Gastrocnemius medialis (tissue), 4 donors: ENCODE data around the gene ARL13A. TPM values are rescaled to one million over a fixed set of nuclear protein-coding genes. Genes with fewer than 3 reads are reported as not detected.
"Not testable (repeated sequence)": the region's sequence is repeated elsewhere in the genome, so short reads cannot be mapped to it uniquely, and the experiment has no call there.

Experiments
- ATAC-seq, 2 donors: fragments of 150-250 bp; one replicate each; pipeline ENCODE4 v1.9.1; 2016
- DNase-seq, 2 donors: peaks; one replicate each; pipeline ENCODE4 v3.0.0-alpha.2; 2019
- H3K27ac ChIP-seq, 4 donors: fragments of 200-600 bp; sonication (generic); 1 replicate in 1 of 4; 2 replicates in 3 of 4; pipeline ENCODE4 v1.5.1; 2016 to 2018; ENCODE audit warnings: mild to moderate bottlenecking in 2 of 4, moderate library complexity in 1 of 4
- H3K27me3 ChIP-seq, 3 donors: fragments of 200-600 bp; sonication (generic) in 2 of 3; 1 replicate in 1 of 3; 2 replicates in 2 of 3; pipeline versions ENCODE4 v1.5.1 to v1.6.0; 2016 to 2019; ENCODE audit warnings: mild to moderate bottlenecking in 1 of 3, moderate library complexity in 1 of 3
- H3K36me3 ChIP-seq, 2 donors: fragments of 200-600 bp; sonication (generic) in 1 of 2; one replicate each; pipeline ENCODE4 v1.5.1; 2017 to 2018
- H3K4me1 ChIP-seq, 2 donors: fragments of 200-600 bp; sonication (generic) in 1 of 2; one replicate each; pipeline ENCODE4 v1.5.1; 2016 to 2017; ENCODE audit warnings: mild to moderate bottlenecking in 2 of 2
- H3K4me3 ChIP-seq, 4 donors: fragments of 200-600 bp; sonication (generic) in 3 of 4; 1 replicate in 1 of 4; 2 replicates in 3 of 4; pipeline ENCODE4 v1.5.1; 2016 to 2019; ENCODE audit warnings: mild to moderate bottlenecking in 2 of 4
- H3K9me3 ChIP-seq, 3 donors: fragments of 200-600 bp; sonication (generic) in 2 of 3; 1 replicate in 1 of 3; 2 replicates in 2 of 3; pipeline ENCODE4 v1.5.1; 2016 to 2019
- CTCF ChIP-seq, 5 experiments: fragments of 450-650 bp in 3 of 5; fragments of 200-600 bp in 2 of 5; sonication (generic) in 2 of 5; IDR thresholded peaks in 4 of 5; conservative IDR thresholded peaks in 1 of 5; 1 replicate in 4 of 5; 2 replicates in 1 of 5; pipeline ENCODE4 v1.5.1; 2016 to 2019; ENCODE audit warnings: antibody characterized with exemption in 5 of 5, mild to moderate bottlenecking in 3 of 5, moderate library complexity in 3 of 5
- POLR2A ChIP-seq, 2 donors: fragments of 450-650 bp; IDR thresholded peaks; one replicate each; pipeline ENCODE4 v1.6.1; 2017; ENCODE audit warnings: antibody characterized with exemption in 2 of 2, mild to moderate bottlenecking in 2 of 2, moderate library complexity in 2 of 2
- in situ Hi-C, 4 donors: fragments of 200-750 bp; cut with MboI; loops; one replicate each; pipeline versions ENCODE4 v1.15.0 to v1.8.0; 2017; ENCODE audit warnings: low sequenced_read_pairs in 4 of 4
- intact Hi-C: fragments of 100-400 bp; cut with DNase I; formaldehyde crosslinking; loops from one replicate; pipeline ENCODE4 v1.15.1; 2023; ENCODE audit warnings: low total_unique reads
- total RNA-seq, 4 donors: library from RNA; depleted of rRNA; stranded (reverse); fragments of >200 nt; gene quantifications; one replicate each; pipeline versions ENCODE4 v1.1.0 to v1.2.3, GENCODE V29; 2016

Gene ARL13A
- total RNA-seq, 4 donors from 2014 or later = not detected

- TF ChIP-seq POLR2A (IDR thresholded peaks at IDR 0.05) = no peak
- TF ChIP-seq CTCF (IDR thresholded peaks at IDR 0.05 in 4 of 5, conservative IDR thresholded peaks at IDR 0.05 in 1 of 5) = no peak
- peak in 1 of 2 donors; percentile 54 for ATAC-seq
- DNase-seq = peak in 1 of 2 donors; percentile 13
- H3K36me3 ChIP-seq = no peaks in the 10 kb centered on the region
- in situ Hi-C loops (no loop called here), intact Hi-C loops (no loop called here)
- no peak overlapping the region for H3K4me3 ChIP-seq
- no peaks in the 10 kb centered on the region for H3K9me3 ChIP-seq
- H3K4me1 ChIP-seq = no peaks in the 10 kb centered on the region
- H3K27ac ChIP-seq = peak overlapping the region in 2 of 4 donors; percentile 31 to 46
- no peaks in the 10 kb centered on the region for H3K27me3 ChIP-seq
These were observed 26.0 kb downstream of the ARL13A start for GRCh38 chrX:100995469-100995868.

GRCh38 chrX:100999451-100999850, 29.9 kb downstream of the ARL13A start:
- intact Hi-C loops = no loop called here
- no peak for DNase-seq
- no peaks in the 10 kb centered on the region for H3K27me3 ChIP-seq
- in situ Hi-C loops = no loop called here
- TF ChIP-seq CTCF (IDR thresholded peaks at IDR 0.05 in 4 of 5, conservative IDR thresholded peaks at IDR 0.05 in 1 of 5) (no peak), POLR2A (IDR thresholded peaks at IDR 0.05) (no peak)
- H3K27ac ChIP-seq = no peak overlapping the region
- no peak for ATAC-seq
- H3K4me3 ChIP-seq = no peak overlapping the region
- H3K9me3 ChIP-seq = no peaks in the 10 kb centered on the region
- no peaks in the 10 kb centered on the region for H3K36me3 ChIP-seq
- H3K4me1 ChIP-seq = no peaks in the 10 kb centered on the region

GRCh38 chrX:101009090-101009489, 39.6 kb downstream of the ARL13A start:
- Histone ChIP-seq H3K4me3 (no peak overlapping the region), H3K27ac (no peak overlapping the region), H3K36me3 (peaks cover 0 to 14% of the 10 kb centered on the region in 2 donors), H3K27me3 (no peaks in the 10 kb centered on the region), H3K9me3 (no peaks in the 10 kb centered on the region), H3K4me1 (no peaks in the 10 kb centered on the region)
- ATAC-seq (no peak), DNase-seq (no peak)
- intact Hi-C loops (no loop called here), in situ Hi-C loops (no loop called here)
- TF ChIP-seq CTCF (IDR thresholded peaks at IDR 0.05 in 4 of 5, conservative IDR thresholded peaks at IDR 0.05 in 1 of 5) = no peak
- no peak for TF ChIP-seq POLR2A (IDR thresholded peaks at IDR 0.05)

- in situ Hi-C loops, H3K4me1 ChIP-seq, H3K9me3 ChIP-seq, ATAC-seq, DNase-seq, H3K4me3 ChIP-seq, intact Hi-C loops, H3K27ac ChIP-seq, H3K27me3 ChIP-seq: not testable (repeated sequence)
- peaks cover 0 to 15% of the 10 kb centered on the region in 2 donors for H3K36me3 ChIP-seq
These were observed 42.5 kb downstream of the ARL13A start for GRCh38 chrX:101012031-101012430.

GRCh38 chrX:101022020-101022419, 52.5 kb downstream of the ARL13A start:
- DNase-seq = no peak
- in situ Hi-C loops = no loop called here
- H3K4me1 ChIP-seq = no peaks in the 10 kb centered on the region
- H3K9me3 ChIP-seq = no peaks in the 10 kb centered on the region
- no peak overlapping the region for H3K4me3 ChIP-seq
- TF ChIP-seq CTCF (IDR thresholded peaks at IDR 0.05 in 4 of 5, conservative IDR thresholded peaks at IDR 0.05 in 1 of 5) = no peak
- no peak for TF ChIP-seq POLR2A (IDR thresholded peaks at IDR 0.05)
- H3K27me3 ChIP-seq = no peaks in the 10 kb centered on the region
- no peak overlapping the region for H3K27ac ChIP-seq
- H3K36me3 ChIP-seq = peaks cover 0 to 43% of the 10 kb centered on the region in 2 donors
- ATAC-seq = no peak
- intact Hi-C loops = no loop called here
